Neuronal stem cell (in vitro differentiated cells): Measurements from ENCODE around the gene KIF13A.

Source experiments
- DNase-seq: peaks from one replicate; pipeline ENCODE4 v3.0.0-alpha.2; 2013; ENCODE audit warnings: low spot score
- H2AFZ ChIP-seq: one replicate; pipeline ENCODE4 v1.6.1; 2013; ENCODE audit warnings: mild to moderate bottlenecking, low read length, inconsistent platforms
- H2AK5ac ChIP-seq: 2 replicates; pipeline ENCODE4 v1.6.1; 2013; ENCODE audit warnings: low read depth, mild to moderate bottlenecking, inconsistent platforms, low read length, moderate library complexity, mixed read lengths
- H2BK120ac ChIP-seq: 2 replicates; pipeline ENCODE4 v1.6.1; 2013; ENCODE audit warnings: low read depth, mild to moderate bottlenecking, inconsistent platforms, low read length, moderate library complexity, mixed read lengths
- H2BK12ac ChIP-seq: one replicate; pipeline ENCODE4 v1.6.1; 2013; ENCODE audit warnings: low read length, inconsistent platforms
- H2BK15ac ChIP-seq: 2 replicates; pipeline ENCODE4 v1.6.1; 2013; ENCODE audit warnings: mild to moderate bottlenecking, low read length, inconsistent platforms, mixed read lengths
- H2BK5ac ChIP-seq: one replicate; pipeline ENCODE4 v1.6.1; 2013; ENCODE audit warnings: inconsistent platforms, mild to moderate bottlenecking, low read length, moderate library complexity
- H3K14ac ChIP-seq: one replicate; pipeline ENCODE4 v1.6.1; 2013; ENCODE audit warnings: low read length, inconsistent platforms
- H3K18ac ChIP-seq: 2 replicates; pipeline ENCODE4 v1.6.1; 2013; ENCODE audit warnings: low read length, inconsistent platforms
- H3K23ac ChIP-seq: 2 replicates; pipeline ENCODE4 v1.6.1; 2013; ENCODE audit warnings: low read depth, mild to moderate bottlenecking, mixed read lengths, low read length, inconsistent platforms; ENCODE audit not compliant: poor library complexity
- H3K27ac ChIP-seq: replicated peaks from 3 replicates; pipeline ENCODE4 v1.5.1; 2013; ENCODE audit warnings: low read length, inconsistent platforms
- H3K27me3 ChIP-seq, 3 experiments: 2 replicates each; pipeline ENCODE4 v1.6.1; 2013; ENCODE audit warnings: low read length in 3 of 3, mild to moderate bottlenecking in 2 of 3, inconsistent platforms in 1 of 3, low read depth in 1 of 3, mixed read lengths in 1 of 3, moderate library complexity in 1 of 3; ENCODE audit not compliant: control insufficient read depth in 3 of 3, insufficient read depth in 3 of 3
- H3K36me3 ChIP-seq, 2 donors: replicated peaks in 1 of 2; 2 replicates each; pipeline ENCODE4 v1.6.1; 2013; ENCODE audit warnings: low read length in 2 of 2; ENCODE audit not compliant: control insufficient read depth in 2 of 2, insufficient read depth in 2 of 2
- H3K4ac ChIP-seq: 2 replicates; pipeline ENCODE4 v1.6.1; 2013; ENCODE audit warnings: inconsistent platforms, mild to moderate bottlenecking, low read length, moderate library complexity
- H3K4me1 ChIP-seq, 2 donors: 1 replicate in 1 of 2; 2 replicates in 1 of 2; pipeline ENCODE4 v1.6.1; 2013; ENCODE audit warnings: low read length in 2 of 2, low read depth in 1 of 2; ENCODE audit not compliant: control insufficient read depth in 2 of 2, insufficient read depth in 1 of 2
- H3K4me2 ChIP-seq: one replicate; pipeline ENCODE4 v1.6.1; 2013; ENCODE audit warnings: mild to moderate bottlenecking, low read length, inconsistent platforms; ENCODE audit not compliant: insufficient read depth, poor library complexity, severe bottlenecking
- H3K4me3 ChIP-seq, 2 donors: 2 replicates each; pipeline ENCODE4 v1.5.1; 2013; ENCODE audit warnings: low read length in 2 of 2, mild to moderate bottlenecking in 2 of 2, inconsistent platforms in 1 of 2, moderate library complexity in 1 of 2
- H3K79me1 ChIP-seq: one replicate; pipeline ENCODE4 v1.6.1; 2013; ENCODE audit warnings: low read depth, mild to moderate bottlenecking, inconsistent platforms, low read length, moderate library complexity
- H3K9ac ChIP-seq: one replicate; pipeline ENCODE4 v1.6.1; 2013; ENCODE audit warnings: mild to moderate bottlenecking, low read depth, low read length, inconsistent platforms; ENCODE audit not compliant: poor library complexity
- H3K9me3 ChIP-seq, 2 donors: replicated peaks in 1 of 2; 2 replicates each; pipeline versions ENCODE3 to v1.6.1; 2013; ENCODE audit warnings: low read length in 2 of 2, mild to moderate bottlenecking in 2 of 2, inconsistent platforms in 1 of 2, low read depth in 1 of 2, mixed read lengths in 1 of 2, moderate library complexity in 1 of 2; ENCODE audit not compliant: control insufficient read depth in 2 of 2, insufficient read depth in 1 of 2
- H4K8ac ChIP-seq: one replicate; pipeline ENCODE4 v1.6.1; 2013; ENCODE audit warnings: low read depth, mild to moderate bottlenecking, inconsistent platforms, low read length, moderate library complexity
- H4K91ac ChIP-seq: one replicate; pipeline ENCODE4 v1.6.1; 2013; ENCODE audit warnings: low read length, low read depth, mild to moderate bottlenecking, inconsistent platforms; ENCODE audit not compliant: poor library complexity
- WGBS, 2 donors: extraction: QIAGEN DNeasy Blood & Tissue Kit; methylation state at CpG; one replicate each; pipeline ENCODE4 v1.1.7; 2013; ENCODE audit warnings: missing lambda C conversion rate in 2 of 2, mixed read lengths in 1 of 2; ENCODE audit not compliant: insufficient read length in 2 of 2, insufficient replicate concordance in 1 of 2; ENCODE audit errors: extremely low coverage in 2 of 2; 5-methylcytosine and 5-hydroxymethylcytosine counted together

KIF13A gene

DNA sequence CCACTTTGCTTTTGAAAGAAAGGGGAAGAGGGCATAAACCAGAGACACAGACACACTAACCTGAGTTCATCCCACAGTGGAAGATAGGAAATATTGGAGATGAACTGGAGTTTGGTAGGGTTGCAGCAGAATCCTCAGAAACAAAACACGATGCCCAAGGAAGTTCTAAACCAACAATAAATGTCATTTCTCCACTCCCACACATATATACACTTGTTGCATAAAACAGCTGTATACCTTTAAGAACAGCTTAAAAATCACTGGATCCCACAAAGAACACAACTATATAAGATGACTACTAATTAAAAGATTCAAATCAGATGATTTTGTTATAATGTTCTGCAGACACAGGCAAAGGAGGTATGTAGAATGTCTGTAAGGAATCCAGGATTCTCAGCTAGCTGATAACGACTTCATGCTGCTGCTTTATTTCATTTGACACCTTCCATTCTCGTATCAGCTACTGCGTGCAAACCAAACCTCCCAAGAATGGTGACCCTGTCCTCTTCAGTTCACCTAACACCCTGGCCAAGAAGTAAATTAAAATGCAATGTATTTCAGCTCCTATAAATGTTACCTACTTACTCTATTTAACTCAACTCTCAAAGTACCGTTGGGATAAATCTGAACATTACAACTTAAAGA is 14.3 kb downstream of the KIF13A start:
- H3K4me1 ChIP-seq, result peaks cover 1 to 10% of the 10 kb centered on the region in 2 donors
- H3K4me3 ChIP-seq, result no peak overlapping the region
- no peak overlapping the region for H3K4me2 ChIP-seq
- no peak overlapping the region for H3K9ac ChIP-seq
- no peak overlapping the region for H2AK5ac ChIP-seq
- DNase-seq, result no peak
- no peak overlapping the region for H3K18ac ChIP-seq
- WGBS, 2 donors, result no CpG with 5 or more reads among the region's 5 CpGs
- H3K79me1 ChIP-seq, result no peaks in the 10 kb centered on the region
- no peaks in the 10 kb centered on the region for H3K36me3 ChIP-seq
- no peak overlapping the region for H3K23ac ChIP-seq
- no peak overlapping the region for H2BK15ac ChIP-seq
- no peak overlapping the region for H3K14ac ChIP-seq
- H3K4ac ChIP-seq, result no peak overlapping the region
- H4K91ac ChIP-seq, result no peak overlapping the region
- no peak overlapping the region for H4K8ac ChIP-seq
- no peak overlapping the region for H3K27ac ChIP-seq
- H2BK120ac ChIP-seq, result no peak overlapping the region
- H3K27me3 ChIP-seq, result no peaks in the 10 kb centered on the region
- H2BK12ac ChIP-seq, result no peak overlapping the region
- no peak overlapping the region for H2AFZ ChIP-seq
- no peaks in the 10 kb centered on the region for H3K9me3 ChIP-seq
- no peak overlapping the region for H2BK5ac ChIP-seq

DNA sequence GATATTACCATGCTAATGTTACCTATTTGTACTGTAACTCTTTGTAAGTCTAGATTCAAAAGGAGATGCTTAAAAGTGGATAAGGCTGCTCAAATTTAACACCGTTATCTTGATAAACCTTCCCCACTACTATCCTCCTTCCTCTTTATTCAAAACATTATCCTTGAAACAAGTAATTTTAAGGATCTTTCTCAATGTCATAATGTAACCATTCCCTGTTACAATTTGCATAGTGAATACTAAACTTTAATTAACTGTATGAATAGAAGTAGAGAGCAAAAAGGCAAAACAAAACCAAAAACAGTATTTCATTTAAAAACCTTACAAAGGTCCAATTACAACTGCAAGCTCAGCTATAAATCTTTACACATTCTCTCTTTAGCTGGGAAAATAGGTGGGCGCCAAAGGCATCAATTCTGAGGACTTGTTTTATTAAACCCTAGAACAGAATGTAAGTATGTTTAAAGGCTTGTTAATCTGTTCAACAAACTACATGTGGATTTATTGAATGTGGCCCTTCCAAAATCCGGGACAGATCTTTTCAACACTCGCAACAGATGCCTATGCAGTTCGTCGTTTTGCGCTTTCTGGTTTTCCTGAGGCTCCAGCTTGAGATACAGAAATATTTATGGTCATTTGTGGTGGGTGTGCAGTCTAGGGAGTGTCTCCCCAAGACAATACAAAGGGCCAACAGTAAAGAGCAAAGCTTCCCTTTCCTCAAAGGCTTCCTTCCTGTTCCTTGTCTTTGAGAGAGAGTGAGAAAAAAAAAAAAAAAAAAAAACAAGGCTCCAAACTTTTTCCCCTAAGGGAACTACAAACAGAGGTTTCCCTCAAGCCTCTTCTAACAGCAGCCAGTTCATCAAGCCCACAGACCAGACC is 15.1 kb downstream of the KIF13A start:
- Histone ChIP-seq H3K23ac (no peak overlapping the region), H2BK15ac (no peak overlapping the region), H3K4me2 (no peak overlapping the region), H3K18ac (no peak overlapping the region), H3K9me3 (no peaks in the 10 kb centered on the region), H3K4me1 (peaks cover 1 to 10% of the 10 kb centered on the region in 2 donors), H3K27me3 (no peaks in the 10 kb centered on the region), H3K79me1 (no peaks in the 10 kb centered on the region), H3K14ac (no peak overlapping the region), H2AK5ac (no peak overlapping the region), H4K8ac (no peak overlapping the region), H3K27ac (no peak overlapping the region), H2BK120ac (no peak overlapping the region), H3K4ac (no peak overlapping the region), H2BK12ac (no peak overlapping the region), H3K36me3 (no peaks in the 10 kb centered on the region), H3K9ac (no peak overlapping the region), H2AFZ (no peak overlapping the region), H2BK5ac (no peak overlapping the region), H3K4me3 (no peak overlapping the region), H4K91ac (no peak overlapping the region)
- WGBS, 2 donors, result no CpG with 5 or more reads among the region's 7 CpGs
- DNase-seq, result no peak

DNA sequence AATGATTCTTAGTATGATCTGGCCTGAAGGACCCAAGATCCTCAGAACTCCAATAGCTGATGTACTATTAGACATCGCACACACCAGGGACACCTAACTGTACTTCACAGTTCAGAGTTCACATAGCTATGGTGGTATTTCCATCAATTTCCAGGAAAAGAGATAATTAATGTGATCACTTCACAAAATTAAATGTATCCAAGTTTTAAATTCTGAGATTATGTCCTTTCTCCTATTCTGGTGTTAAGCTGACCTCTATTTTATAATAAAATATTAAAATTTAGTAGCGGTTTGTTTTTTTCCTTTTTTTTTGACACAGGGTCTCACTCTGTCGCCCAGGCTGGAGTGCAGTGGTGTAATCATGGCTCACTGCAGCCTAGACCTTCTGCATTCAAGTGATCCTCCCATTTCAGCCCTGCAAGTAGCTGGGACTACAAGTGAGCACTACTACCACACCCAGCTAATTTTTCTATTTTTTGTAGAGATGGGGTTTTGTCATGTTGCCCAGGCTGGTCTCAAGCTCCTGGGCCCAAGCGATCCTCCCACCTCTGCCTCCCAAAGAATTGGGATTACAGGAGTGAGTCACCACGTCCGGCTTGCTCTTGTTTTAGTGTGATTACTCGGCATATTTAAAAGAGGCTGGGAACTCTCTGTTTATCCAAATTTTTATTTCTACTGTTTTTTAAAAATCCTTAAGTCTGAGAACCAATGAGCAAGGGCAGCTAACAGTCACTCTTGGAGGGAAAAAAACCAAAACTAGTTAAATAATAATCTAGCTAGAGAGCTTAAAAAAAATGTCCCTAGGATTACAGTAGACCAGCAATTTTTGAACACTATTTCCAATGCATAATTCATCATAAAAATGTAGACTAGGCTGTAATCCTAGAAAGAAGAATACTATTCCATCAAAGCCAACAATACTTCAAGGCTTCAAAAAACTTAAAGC is 16.0 kb downstream of the KIF13A start:
- no CpG with 5 or more reads among the region's 7 CpGs for WGBS, 2 donors
- Histone ChIP-seq H2AFZ (no peak overlapping the region), H3K23ac (no peak overlapping the region), H3K18ac (no peak overlapping the region), H3K4me2 (no peak overlapping the region), H2BK15ac (no peak overlapping the region), H3K9ac (no peak overlapping the region), H3K27me3 (no peaks in the 10 kb centered on the region), H3K4me3 (no peak overlapping the region), H2BK5ac (no peak overlapping the region), H2AK5ac (no peak overlapping the region), H2BK120ac (no peak overlapping the region), H3K79me1 (no peaks in the 10 kb centered on the region), H3K9me3 (no peaks in the 10 kb centered on the region), H3K4me1 (peaks cover 1 to 10% of the 10 kb centered on the region in 2 donors), H3K4ac (no peak overlapping the region), H3K36me3 (no peaks in the 10 kb centered on the region), H4K8ac (no peak overlapping the region), H2BK12ac (no peak overlapping the region), H3K14ac (no peak overlapping the region), H3K27ac (no peak overlapping the region), H4K91ac (no peak overlapping the region)
- DNase-seq, result no peak
